Peyer's patch (tissue), 4 donors: ENCODE measurements around the gene CTDNEP1. TPM values are rescaled to one million over a fixed set of nuclear protein-coding genes. Genes with fewer than 3 reads are reported as not detected.

ENCODE experiments used
- DNase-seq, 3 donors: peaks; one replicate each; pipeline ENCODE4 v3.0.0-alpha.2; 2017 to 2019
- H3K27ac ChIP-seq, 4 donors: fragments of 200-600 bp; sonication (generic); one replicate each; pipeline ENCODE4 v1.5.1; 2016 to 2019
- H3K27me3 ChIP-seq, 2 donors: fragments of 200-600 bp; sonication (generic); one replicate each; pipeline ENCODE4 v1.5.1; 2019
- H3K36me3 ChIP-seq, 3 donors: fragments of 200-600 bp; sonication (generic); one replicate each; pipeline ENCODE4 v1.5.1; 2016 to 2019
- H3K4me1 ChIP-seq, 4 donors: fragments of 200-600 bp; sonication (generic); one replicate each; pipeline ENCODE4 v1.5.1; 2016 to 2019
- H3K4me3 ChIP-seq, 4 donors: fragments of 200-600 bp; sonication (generic); 1 replicate in 3 of 4; 2 replicates in 1 of 4; pipeline ENCODE4 v1.5.1; 2016 to 2019; ENCODE audit warnings: mild to moderate bottlenecking in 1 of 4
- H3K9me3 ChIP-seq, 4 donors: fragments of 200-600 bp; sonication (generic); one replicate each; pipeline ENCODE4 v1.5.1; 2016 to 2019; ENCODE audit warnings: mild to moderate bottlenecking in 1 of 4
- POLR2A ChIP-seq, 2 donors: fragments of 450-650 bp; IDR thresholded peaks; one replicate each; pipeline ENCODE4 v1.5.1; 2017; ENCODE audit warnings: antibody characterized with exemption in 2 of 2, mild to moderate bottlenecking in 2 of 2, moderate library complexity in 2 of 2
- total RNA-seq, 4 donors: library from RNA; depleted of rRNA; stranded (reverse); fragments of >200 nt; gene quantifications; one replicate each; pipeline ENCODE4 v1.1.0, GENCODE V29; 2016
- TF ChIP-seq, protein P1 (sequence below), 6 experiments: fragments of 450-650 bp in 4 of 6; fragments of 200-600 bp in 2 of 6; sonication (generic) in 1 of 6; IDR thresholded peaks; one replicate each; pipeline ENCODE4 v1.5.1; 2017 to 2019; ENCODE audit warnings: antibody characterized with exemption in 6 of 6, mild to moderate bottlenecking in 3 of 6, moderate library complexity in 1 of 6

Gene CTDNEP1
- total RNA-seq, 4 donors from 2014 or later = 55.3 to 86.9 (median 76.4) TPM

DNA sequence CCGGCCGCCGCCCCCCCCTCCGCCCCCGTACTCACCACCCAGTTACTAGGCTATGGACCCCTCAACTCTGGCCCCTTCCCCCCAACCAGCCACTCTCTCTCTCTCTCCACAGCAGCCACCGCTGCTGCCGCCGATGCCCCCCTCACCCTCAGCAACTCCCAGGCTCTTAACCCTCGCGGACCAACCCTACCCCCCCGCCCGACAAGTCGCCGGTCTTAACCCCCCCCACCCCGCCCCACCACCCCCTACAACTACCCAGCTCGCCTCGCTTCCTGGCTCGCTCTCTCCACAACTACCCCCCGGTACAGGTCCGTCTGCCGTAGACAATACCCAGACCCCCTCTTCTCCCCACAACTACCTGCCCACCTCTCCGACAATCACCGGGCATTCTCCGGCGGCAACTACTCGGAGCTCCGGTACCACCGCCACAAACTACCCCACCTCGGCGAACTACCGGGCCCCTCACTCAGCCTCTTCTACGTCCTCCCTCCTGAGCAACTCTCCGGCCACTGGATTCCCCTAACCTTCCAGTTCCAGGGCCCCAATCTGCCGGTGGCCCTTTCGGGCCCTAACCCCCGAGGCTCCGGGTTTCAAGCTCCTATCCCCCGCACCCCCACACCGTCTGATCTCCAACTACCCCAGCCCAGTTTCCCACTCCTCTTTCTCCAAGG lies 13.0 kb downstream of the CTDNEP1 start:
- peak overlapping the region; percentile 92 to 99 (median 96) for H3K27ac ChIP-seq
- H3K9me3 ChIP-seq = no peaks in the 10 kb centered on the region
- peak; percentile 49 to 65 (median 62) for DNase-seq
- H3K4me1 ChIP-seq = peaks cover 0 to 45% (median 17%) of the 10 kb centered on the region in 4 donors
- peaks cover 0 to 34% (median 0%) of the 10 kb centered on the region in 3 donors for H3K36me3 ChIP-seq
- no peak for TF ChIP-seq POLR2A (IDR thresholded peaks at IDR 0.05)
- TF ChIP-seq, protein P1, sequence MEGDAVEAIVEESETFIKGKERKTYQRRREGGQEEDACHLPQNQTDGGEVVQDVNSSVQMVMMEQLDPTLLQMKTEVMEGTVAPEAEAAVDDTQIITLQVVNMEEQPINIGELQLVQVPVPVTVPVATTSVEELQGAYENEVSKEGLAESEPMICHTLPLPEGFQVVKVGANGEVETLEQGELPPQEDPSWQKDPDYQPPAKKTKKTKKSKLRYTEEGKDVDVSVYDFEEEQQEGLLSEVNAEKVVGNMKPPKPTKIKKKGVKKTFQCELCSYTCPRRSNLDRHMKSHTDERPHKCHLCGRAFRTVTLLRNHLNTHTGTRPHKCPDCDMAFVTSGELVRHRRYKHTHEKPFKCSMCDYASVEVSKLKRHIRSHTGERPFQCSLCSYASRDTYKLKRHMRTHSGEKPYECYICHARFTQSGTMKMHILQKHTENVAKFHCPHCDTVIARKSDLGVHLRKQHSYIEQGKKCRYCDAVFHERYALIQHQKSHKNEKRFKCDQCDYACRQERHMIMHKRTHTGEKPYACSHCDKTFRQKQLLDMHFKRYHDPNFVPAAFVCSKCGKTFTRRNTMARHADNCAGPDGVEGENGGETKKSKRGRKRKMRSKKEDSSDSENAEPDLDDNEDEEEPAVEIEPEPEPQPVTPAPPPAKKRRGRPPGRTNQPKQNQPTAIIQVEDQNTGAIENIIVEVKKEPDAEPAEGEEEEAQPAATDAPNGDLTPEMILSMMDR (IDR thresholded peaks at IDR 0.05) = no peak
- no peaks in the 10 kb centered on the region for H3K27me3 ChIP-seq
- H3K4me3 ChIP-seq = peak overlapping the region; percentile 94 to 98 (median 95)

DNA sequence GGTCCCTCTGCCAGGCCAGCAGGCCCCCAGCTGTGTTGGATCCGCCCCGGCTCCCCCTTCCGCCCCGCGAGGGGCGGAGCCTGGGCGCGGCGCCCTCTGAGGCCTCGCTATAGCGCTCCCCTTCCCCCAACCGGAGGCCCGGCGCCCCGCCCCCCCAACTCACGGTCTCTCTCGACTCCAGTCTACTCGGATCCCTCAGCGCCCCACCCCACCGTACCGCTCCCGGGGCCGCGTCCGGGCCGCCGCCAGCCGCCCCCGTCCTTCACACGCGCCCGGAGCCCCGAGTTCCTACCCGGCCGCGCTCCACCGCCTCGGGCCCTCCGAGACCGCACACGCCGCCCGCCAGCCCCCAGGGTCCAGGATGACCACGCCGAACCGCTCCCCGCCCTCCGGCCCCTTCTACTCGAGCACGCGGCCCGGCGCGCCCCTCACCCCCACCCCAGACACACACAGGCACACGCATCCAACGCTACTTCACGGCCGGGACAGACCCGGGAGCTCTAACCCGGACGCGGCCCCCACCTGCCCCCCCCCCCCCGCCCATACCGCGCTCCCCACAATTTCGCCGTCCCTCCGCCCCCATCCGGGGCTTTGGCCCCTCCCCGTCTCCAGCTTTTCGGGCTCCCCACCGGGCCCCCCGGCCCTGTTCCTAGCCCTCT lies 13.6 kb downstream of the CTDNEP1 start:
- peak overlapping the region; percentile 94 to 98 (median 95) for H3K4me3 ChIP-seq
- no peaks in the 10 kb centered on the region for H3K9me3 ChIP-seq
- H3K27me3 ChIP-seq = no peaks in the 10 kb centered on the region
- peaks cover 0 to 50% (median 20%) of the 10 kb centered on the region in 4 donors for H3K4me1 ChIP-seq
- TF ChIP-seq POLR2A (IDR thresholded peaks at IDR 0.05) = no peak
- TF ChIP-seq, protein P1 (IDR thresholded peaks at IDR 0.05) = no peak
- peak overlapping the region; percentile 92 to 99 (median 96) for H3K27ac ChIP-seq
- DNase-seq = peak; percentile 89 to 94 (median 91)
- peaks cover 0 to 34% (median 0%) of the 10 kb centered on the region in 3 donors for H3K36me3 ChIP-seq

DNA sequence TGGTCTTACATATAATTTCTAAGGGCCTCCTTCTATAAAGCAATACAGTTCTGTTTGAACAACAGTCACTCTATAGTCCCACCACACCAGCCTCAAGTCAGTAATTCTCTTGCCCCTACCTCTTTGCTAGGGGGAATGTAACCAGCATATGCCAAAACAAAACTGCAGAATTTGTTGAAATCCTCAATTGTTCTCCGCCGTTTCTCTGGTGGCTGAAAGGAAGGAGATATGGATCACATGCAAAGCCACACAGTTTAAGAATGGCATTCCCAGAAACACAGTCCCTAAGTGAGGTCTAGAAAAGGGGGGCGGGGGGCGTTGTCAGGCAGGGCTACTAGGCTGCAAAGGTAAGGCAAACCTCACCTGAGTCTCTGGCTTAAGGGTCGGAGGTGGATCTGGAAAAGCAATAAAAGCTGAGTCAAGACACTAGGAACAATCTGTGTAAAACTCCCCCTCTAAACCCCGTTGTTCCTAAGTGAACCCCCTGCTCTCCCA lies 14.2 kb downstream of the CTDNEP1 start:
- Histone ChIP-seq H3K27me3 (no peaks in the 10 kb centered on the region), H3K27ac (peak overlapping the region; percentile 92 to 99 (median 96)), H3K4me1 (peaks cover 0 to 56% (median 23%) of the 10 kb centered on the region in 4 donors), H3K4me3 (peak overlapping the region; percentile 94 to 98 (median 95)), H3K9me3 (no peaks in the 10 kb centered on the region), H3K36me3 (peaks cover 0 to 34% (median 0%) of the 10 kb centered on the region in 3 donors)
- no peak for TF ChIP-seq POLR2A (IDR thresholded peaks at IDR 0.05)
- TF ChIP-seq, protein P1 (IDR thresholded peaks at IDR 0.05) = no peak
- no peak for DNase-seq

DNA sequence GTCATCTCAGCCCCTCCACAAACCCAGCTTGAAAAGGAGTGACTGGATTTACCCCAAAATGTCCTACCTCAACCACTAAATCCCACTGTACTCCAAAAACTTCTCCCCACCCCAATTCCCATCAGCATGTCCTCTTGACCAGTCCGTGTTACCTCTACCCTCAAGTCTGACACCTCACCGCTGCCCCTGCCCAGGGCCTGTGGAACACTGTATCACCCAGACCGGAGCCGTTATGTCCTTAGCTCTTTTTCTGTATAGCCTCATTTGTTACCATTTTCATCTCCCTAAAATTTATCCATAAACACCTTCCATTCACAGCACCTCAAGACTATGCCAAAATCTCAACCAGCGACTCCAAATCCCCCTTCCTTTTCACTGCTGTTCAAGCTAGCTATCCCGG lies 14.7 kb downstream of the CTDNEP1 start:
- peak overlapping the region in 1 of 4 donors; percentile 99 for H3K27ac ChIP-seq
- peaks cover 0 to 34% (median 0%) of the 10 kb centered on the region in 3 donors for H3K36me3 ChIP-seq
- peaks cover 0 to 60% (median 24%) of the 10 kb centered on the region in 4 donors for H3K4me1 ChIP-seq
- no peak for TF ChIP-seq POLR2A (IDR thresholded peaks at IDR 0.05)
- H3K4me3 ChIP-seq = no peak overlapping the region
- DNase-seq = no peak
- H3K27me3 ChIP-seq = no peaks in the 10 kb centered on the region
- no peaks in the 10 kb centered on the region for H3K9me3 ChIP-seq

DNA sequence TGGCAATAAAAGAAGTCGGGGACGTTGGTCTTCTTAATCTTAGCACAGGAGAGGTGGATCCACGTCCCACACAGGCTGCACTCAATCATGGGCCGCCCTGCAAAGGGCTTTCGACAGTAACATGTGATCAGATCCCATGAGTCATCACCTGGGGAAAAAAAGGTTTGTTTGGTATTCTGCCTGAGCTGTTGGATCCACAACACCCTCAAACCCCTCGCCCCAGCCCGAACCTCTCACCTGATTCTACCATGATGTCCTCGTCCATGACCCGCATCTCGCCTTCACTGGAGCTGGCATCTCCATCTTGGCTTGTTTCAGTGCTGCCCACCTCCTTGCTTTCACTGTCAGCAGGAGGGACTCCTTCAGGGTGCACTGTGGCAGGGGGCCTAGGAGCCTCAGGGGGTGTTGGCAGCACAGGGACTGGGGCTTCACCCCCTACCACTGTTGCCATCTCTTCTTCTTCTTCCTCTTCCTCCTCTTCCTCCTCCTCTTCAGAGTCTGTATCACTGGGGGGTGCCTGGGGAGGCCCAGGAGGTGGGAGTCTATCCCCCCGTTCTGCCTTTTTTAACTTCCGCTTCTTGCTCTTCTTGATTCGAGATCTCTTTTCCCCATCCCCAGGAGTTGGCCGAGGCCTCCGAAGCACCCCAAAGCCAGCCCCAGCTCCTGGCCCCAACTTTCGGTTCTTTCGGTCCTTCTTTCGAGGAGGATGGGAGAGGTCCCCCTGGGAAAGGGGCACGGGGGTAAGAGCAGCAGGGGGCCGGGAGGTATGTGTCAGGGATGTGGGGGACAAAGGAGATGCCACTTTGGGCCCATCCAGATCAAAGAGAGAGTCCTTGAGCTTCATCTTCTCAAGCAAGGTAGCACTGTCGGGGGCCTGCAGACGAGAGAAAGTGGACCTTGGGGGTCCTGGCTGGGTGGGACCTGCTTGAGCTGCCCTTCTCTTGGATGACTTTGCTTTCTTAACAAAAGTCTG lies 15.6 kb downstream of the CTDNEP1 start:
- Histone ChIP-seq H3K36me3 (peaks cover 0 to 32% (median 0%) of the 10 kb centered on the region in 3 donors), H3K9me3 (no peaks in the 10 kb centered on the region), H3K4me1 (peaks cover 0 to 54% (median 20%) of the 10 kb centered on the region in 4 donors), H3K27me3 (no peaks in the 10 kb centered on the region), H3K4me3 (no peak overlapping the region), H3K27ac (peak overlapping the region in 2 of 4 donors; percentile 91 to 96)
- peak in 1 of 3 donors; percentile 56 for DNase-seq
- no peak for TF ChIP-seq POLR2A (IDR thresholded peaks at IDR 0.05)
